Upper lobe of right lung (tissue), 1 donor: Measurements from ENCODE around the gene ALPP. TPM values are rescaled to one million over a fixed set of nuclear protein-coding genes. Genes with fewer than 3 reads are reported as not detected.

Source experiments
- ATAC-seq: fragments of 200-7000 bp; cut with Tn5 transposase; one replicate; pipeline ENCODE4 v1.9.1; 2020; ENCODE audit warnings: mild to moderate bottlenecking, moderate library complexity
- DNase-seq: peaks from one replicate; pipeline ENCODE4 v3.0.0-alpha.2; 2020
- H3K27ac ChIP-seq: fragments of 200-600 bp; one replicate; pipeline ENCODE4 v1.8.0; 2022
- H3K27me3 ChIP-seq: fragments of 200-600 bp; one replicate; pipeline ENCODE4 v1.8.0; 2022; ENCODE audit warnings: mild to moderate bottlenecking
- H3K36me3 ChIP-seq: fragments of 200-600 bp; one replicate; pipeline ENCODE4 v1.8.0; 2022
- H3K4me1 ChIP-seq: fragments of 200-600 bp; one replicate; pipeline ENCODE4 v1.8.0; 2022
- H3K4me3 ChIP-seq: fragments of 200-600 bp; one replicate; pipeline ENCODE4 v1.8.0; 2022; ENCODE audit warnings: mild to moderate bottlenecking
- H3K9me3 ChIP-seq: fragments of 200-600 bp; one replicate; pipeline ENCODE4 v1.8.0; 2022
- CTCF ChIP-seq: fragments of 200-600 bp; IDR thresholded peaks from one replicate; pipeline ENCODE4 v1.8.0; 2022; ENCODE audit warnings: antibody characterized with exemption
- intact Hi-C: fragments of 100-400 bp; cut with DNase I; formaldehyde crosslinking; loops from one replicate; pipeline ENCODE4 v1.11.0; 2022
- total RNA-seq: library from RNA; stranded (reverse); fragmentation: NEBNext Ultra II Directional; extraction: Animal tissue kit (Norgen Biotek cat#: 25700); gene quantifications from one replicate; pipeline ENCODE4 v1.2.1, GENCODE V29; 2021
- donor health status: DM: no; HTN: yes; CAD: no; lungs with severe emphysema.

ALPP gene
- total RNA-seq, 1 donor from 2014 or later, result 9.5 TPM

GRCh38 chr2:232341061-232341738 lies 37.4 kb upstream of the ALPP start:
- Histone ChIP-seq H3K4me3 (no peak overlapping the region), H3K36me3 (no peaks in the 10 kb centered on the region), H3K27ac (no peak overlapping the region), H3K27me3 (no peaks in the 10 kb centered on the region), H3K4me1 (no peaks in the 10 kb centered on the region), H3K9me3 (no peaks in the 10 kb centered on the region)
- TF ChIP-seq CTCF, result no peak
- intact Hi-C loops, result no loop called here
- ATAC-seq, result no peak
- DNase-seq, result peak; percentile 18

GRCh38 chr2:232341739-232342126 lies 36.8 kb upstream of the ALPP start:
- H3K36me3 ChIP-seq, result no peaks in the 10 kb centered on the region
- DNase-seq, result peak; percentile 26

GRCh38 chr2:232342635-232343565 lies 35.7 kb upstream of the ALPP start:
- DNase-seq (peak; percentile 51), ATAC-seq (no peak)
- Histone ChIP-seq H3K9me3 (no peaks in the 10 kb centered on the region), H3K27ac (no peak overlapping the region), H3K4me3 (no peak overlapping the region), H3K4me1 (no peaks in the 10 kb centered on the region), H3K36me3 (no peaks in the 10 kb centered on the region), H3K27me3 (no peaks in the 10 kb centered on the region)
- intact Hi-C loops, result no loop called here
- no peak for TF ChIP-seq CTCF

More at GRCh38 chr2:232341739-232342126, 36.8 kb upstream of the ALPP start:
- no peaks in the 10 kb centered on the region for H3K4me1 ChIP-seq
- no peak for TF ChIP-seq CTCF
- H3K27me3 ChIP-seq, result no peaks in the 10 kb centered on the region
- H3K27ac ChIP-seq, result no peak overlapping the region
- no peak overlapping the region for H3K4me3 ChIP-seq
- no peak for ATAC-seq
- intact Hi-C loops, result no loop called here
- no peaks in the 10 kb centered on the region for H3K9me3 ChIP-seq

- no peak for TF ChIP-seq CTCF
- DNase-seq, result no peak
- intact Hi-C loops, result no loop called here
These were observed 34.7 kb upstream of the ALPP start for GRCh38 chr2:232343821-232344220.

GRCh38 chr2:232345251-232345650 lies 33.3 kb upstream of the ALPP start:
- TF ChIP-seq CTCF, result no peak
- Histone ChIP-seq H3K27me3 (peaks cover 10% of the 10 kb centered on the region), H3K4me3 (no peak overlapping the region), H3K4me1 (no peaks in the 10 kb centered on the region), H3K9me3 (no peaks in the 10 kb centered on the region), H3K36me3 (no peaks in the 10 kb centered on the region), H3K27ac (no peak overlapping the region)
- intact Hi-C loops, result no loop called here
- DNase-seq (peak; percentile 48), ATAC-seq (no peak)

More at GRCh38 chr2:232343821-232344220, 34.7 kb upstream of the ALPP start:
- H3K4me3 ChIP-seq, result no peak overlapping the region
- H3K27me3 ChIP-seq, result no peaks in the 10 kb centered on the region
- no peaks in the 10 kb centered on the region for H3K36me3 ChIP-seq
- no peak for ATAC-seq
- no peaks in the 10 kb centered on the region for H3K9me3 ChIP-seq
- H3K4me1 ChIP-seq, result no peaks in the 10 kb centered on the region
- no peak overlapping the region for H3K27ac ChIP-seq
